Measurements from ENCODE around the gene LMX1B. TPM values are rescaled to one million over a fixed set of nuclear protein-coding genes. Genes with fewer than 3 reads are reported as not detected.

Gene LMX1B
- polyA plus RNA-seq, 1 of the 3 experiments (the other 2 are of a cell fraction) = not detected

GRCh38 chr9:126689027-126689825 is 75.5 kb downstream of the LMX1B start:
- ChIA-PET CTCF (interaction anchor here (0.8 to 6.3 kb wide), 44 partner anchors 10 to 198 kb away, joined by 3 to 136 read pairs (median 8); partner anchors contain the start of gene LMX1B), POLR2A (no interaction called here)
- no peaks in the 10 kb centered on the region for H4K20me1 ChIP-seq (ENCODE audit: insufficient read depth)
- H3K27ac ChIP-seq (ENCODE audit: low read depth in 2 of 2, low read length in 1 of 2) = no peak overlapping the region
- H3K79me2 ChIP-seq (ENCODE audit: insufficient read depth) = no peaks in the 10 kb centered on the region
- no peaks in the 10 kb centered on the region for H3K9me2 ChIP-seq
- no peak overlapping the region for H2AFZ ChIP-seq (ENCODE audit: low read depth)
- no peak overlapping the region for H3K9ac ChIP-seq
- H3K9me3 ChIP-seq = no peaks in the 10 kb centered on the region
- H3K4me1 ChIP-seq (ENCODE audit: control insufficient read depth in 1 of 2, insufficient read depth in 2 of 2, low read depth in 1 of 2, low read length in 1 of 2) = no peaks in the 10 kb centered on the region
- no peaks in the 10 kb centered on the region for H3F3A ChIP-seq (replicated peaks; ENCODE audit: insufficient read depth)
- WGBS (ENCODE audit: low lambda C conversion rate) = 23% methylated on average over 20 of the region's 24 CpGs
- no peaks in the 10 kb centered on the region for H3K36me3 ChIP-seq (replicated peaks in 1 of 2; ENCODE audit: control insufficient read depth in 1 of 2, insufficient read depth in 2 of 2, low read length in 1 of 2)
- H3K4me3 ChIP-seq (ENCODE audit: low read depth in 2 of 2, low read length in 1 of 2) = no peak overlapping the region
- H3K27me3 ChIP-seq (ENCODE audit: insufficient read depth) = peaks cover 58% of the 10 kb centered on the region
- H3K4me2 ChIP-seq = no peak overlapping the region
- peak; percentile 40; the same call in 1 of the 2 replicates for TF ChIP-seq USF1 (IDR thresholded peaks at IDR 0.05; ENCODE audit: borderline replicate concordance, low read depth)
- no peak for TF ChIP-seq SIN3A (IDR thresholded peaks at IDR 0.05; ENCODE audit: borderline replicate concordance, low read depth, low read length)
- peak; percentile 64 for DNase-seq

- peaks cover 45% of the 10 kb centered on the region for H3K27me3 ChIP-seq (ENCODE audit: insufficient read depth)
- POLR2A ChIA-PET = no interaction called here
- TF ChIP-seq GABPA (IDR thresholded peaks at IDR 0.05; ENCODE audit: low read depth) (no peak), RCOR1 (IDR thresholded peaks at IDR 0.05; ENCODE audit: low read length) (no peak), NRF1 (IDR thresholded peaks at IDR 0.05; ENCODE audit: low read depth, low read length) (no peak), ELF1 (IDR thresholded peaks at IDR 0.05) (no peak), SMC3 (IDR thresholded peaks at IDR 0.05; ENCODE audit: low read depth, low read length) (peak; percentile 54), CTCF (IDR thresholded peaks at IDR 0.05) (peak; percentile 66), TEAD4 (IDR thresholded peaks at IDR 0.05; ENCODE audit: borderline replicate concordance, insufficient read depth) (no peak), RXRA (IDR thresholded peaks at IDR 0.05; ENCODE audit: borderline replicate concordance, low read depth) (no peak), ZBTB33 (IDR thresholded peaks at IDR 0.05; ENCODE audit: borderline replicate concordance, low read depth) (no peak), MEF2A (IDR thresholded peaks at IDR 0.05; ENCODE audit: borderline replicate concordance, low read depth) (no peak), EZH2phosphoT487 (IDR thresholded peaks at IDR 0.05; ENCODE audit: borderline replicate concordance, low read depth) (no peak), FOXJ3 (CRISPR knock-in tag; IDR thresholded peaks at IDR 0.05) (no peak), GATA2 (CRISPR knock-in tag; IDR thresholded peaks at IDR 0.05) (no peak), SIN3A (IDR thresholded peaks at IDR 0.05; ENCODE audit: borderline replicate concordance, low read depth, low read length) (no peak), USF2 (IDR thresholded peaks at IDR 0.05; ENCODE audit: borderline replicate concordance, low read depth, low read length) (no peak)
These were observed 76.8 kb downstream of the LMX1B start for GRCh38 chr9:126690431-126691051.

More at GRCh38 chr9:126690431-126691051, 76.8 kb downstream of the LMX1B start:
- CTCF ChIA-PET = interaction anchor here (0.6 to 6.3 kb wide), 61 partner anchors 11 to 1475 kb away, joined by 3 to 136 read pairs (median 6); partner anchors contain the start of gene LMX1B
- H4K20me1 ChIP-seq (ENCODE audit: insufficient read depth) = no peaks in the 10 kb centered on the region
- H3K9me2 ChIP-seq = no peaks in the 10 kb centered on the region
- no peaks in the 10 kb centered on the region for H3K79me2 ChIP-seq (ENCODE audit: insufficient read depth)
- 0% methylated on average over 3 of the region's 25 CpGs for WGBS (ENCODE audit: low lambda C conversion rate)
- H2AFZ ChIP-seq (ENCODE audit: low read depth) = no peak overlapping the region
- H3K9ac ChIP-seq = no peak overlapping the region
- no peaks in the 10 kb centered on the region for H3F3A ChIP-seq (replicated peaks; ENCODE audit: insufficient read depth)
- no peak overlapping the region; a peak in 1 of 4 replicates for H3K4me3 ChIP-seq (ENCODE audit: low read depth in 2 of 2, low read length in 1 of 2)
- H3K9me3 ChIP-seq = no peaks in the 10 kb centered on the region
- no peak overlapping the region for H3K4me2 ChIP-seq
- DNase-seq = peak; percentile 82
- H3K36me3 ChIP-seq (replicated peaks in 1 of 2; ENCODE audit: control insufficient read depth in 1 of 2, insufficient read depth in 2 of 2, low read length in 1 of 2) = no peaks in the 10 kb centered on the region
- H3K27ac ChIP-seq (ENCODE audit: low read depth in 2 of 2, low read length in 1 of 2) = no peak overlapping the region
- no peaks in the 10 kb centered on the region for H3K4me1 ChIP-seq (ENCODE audit: control insufficient read depth in 1 of 2, insufficient read depth in 2 of 2, low read depth in 1 of 2, low read length in 1 of 2)

All from SK-N-SH (cell line).